Neural crest cell (in vitro differentiated cells): ENCODE data around the gene RPLP2. TPM values are rescaled to one million over a fixed set of nuclear protein-coding genes. Genes with fewer than 3 reads are reported as not detected.

Source experiments
- DNase-seq: peaks from one replicate; pipeline ENCODE4 v3.0.0; 2021; ENCODE audit warnings: low read depth, mixed read lengths, low spot score
- H3K27ac Mint-ChIP-seq: one replicate; pipeline ENCODE4 v1.8.0; 2021; ENCODE audit warnings: mild to moderate bottlenecking, mixed read lengths; ENCODE audit not compliant: unreplicated experiment
- H3K27me3 Mint-ChIP-seq: 2 replicates; pipeline ENCODE4 v1.8.0; 2021; ENCODE audit warnings: low read depth, mild to moderate bottlenecking, mixed read lengths
- H3K36me3 Mint-ChIP-seq: 2 replicates; pipeline ENCODE4 v1.8.0; 2021; ENCODE audit warnings: low read depth, mild to moderate bottlenecking, mixed read lengths
- H3K4me1 Mint-ChIP-seq: 2 replicates; pipeline ENCODE4 v1.8.0; 2021; ENCODE audit warnings: mixed read lengths
- H3K4me3 Mint-ChIP-seq: one replicate; pipeline ENCODE4 v1.8.0; 2021; ENCODE audit warnings: mild to moderate bottlenecking, mixed read lengths
- H3K9me3 Mint-ChIP-seq: 2 replicates; pipeline ENCODE4 v1.8.0; 2021; ENCODE audit warnings: mixed read lengths
- total RNA-seq: library from RNA; stranded (reverse); gene quantifications from 2 replicates; pipeline ENCODE4 v1.2.1, GENCODE V29; 2021
- TF ChIP-seq, protein P1 (sequence below): fragments of 200-600 bp; sonication (generic); conservative IDR thresholded peaks from 2 replicates; pipeline ENCODE4 v1.5.0; 2021; ENCODE audit warnings: antibody characterized with exemption, mild to moderate bottlenecking

RPLP2 gene
- total RNA-seq, 1 donor from 2014 or later = 1,810 TPM

DNA sequence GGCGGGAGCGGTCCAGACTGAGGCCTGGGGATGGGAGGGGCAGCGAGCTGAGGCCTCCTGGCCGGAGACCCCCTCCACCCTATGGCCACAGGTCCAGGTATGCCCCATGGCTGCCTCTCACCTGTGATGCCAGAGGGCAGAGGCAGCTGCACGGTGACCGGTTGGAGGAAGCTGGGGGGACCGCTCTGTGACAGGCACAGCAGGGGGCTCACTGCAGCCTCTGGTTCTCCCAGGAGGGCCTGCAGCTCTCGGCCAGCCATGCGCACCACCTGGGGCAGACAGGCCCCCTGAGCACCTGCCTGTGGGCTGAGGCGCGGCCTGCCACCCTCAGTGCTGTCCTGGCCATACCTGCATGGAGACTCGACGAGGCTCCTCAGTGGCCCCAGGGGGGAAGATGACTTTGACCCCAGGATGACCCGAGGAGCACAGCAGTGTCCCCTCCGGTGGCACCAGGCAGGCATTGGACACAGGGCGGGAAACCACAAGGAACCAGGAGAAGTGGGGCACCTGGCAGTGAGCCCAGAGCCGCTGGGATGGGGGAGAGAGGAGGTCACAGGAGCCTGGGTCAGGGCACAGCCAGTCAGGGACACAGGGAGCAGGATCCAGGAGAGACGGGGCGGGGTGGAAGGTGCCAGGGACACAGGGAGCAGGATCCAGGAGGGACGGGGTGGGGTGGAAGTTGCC is 8.5 kb upstream of the RPLP2 start:
- H3K4me3 Mint-ChIP-seq = peak overlapping the region; percentile 57

DNA sequence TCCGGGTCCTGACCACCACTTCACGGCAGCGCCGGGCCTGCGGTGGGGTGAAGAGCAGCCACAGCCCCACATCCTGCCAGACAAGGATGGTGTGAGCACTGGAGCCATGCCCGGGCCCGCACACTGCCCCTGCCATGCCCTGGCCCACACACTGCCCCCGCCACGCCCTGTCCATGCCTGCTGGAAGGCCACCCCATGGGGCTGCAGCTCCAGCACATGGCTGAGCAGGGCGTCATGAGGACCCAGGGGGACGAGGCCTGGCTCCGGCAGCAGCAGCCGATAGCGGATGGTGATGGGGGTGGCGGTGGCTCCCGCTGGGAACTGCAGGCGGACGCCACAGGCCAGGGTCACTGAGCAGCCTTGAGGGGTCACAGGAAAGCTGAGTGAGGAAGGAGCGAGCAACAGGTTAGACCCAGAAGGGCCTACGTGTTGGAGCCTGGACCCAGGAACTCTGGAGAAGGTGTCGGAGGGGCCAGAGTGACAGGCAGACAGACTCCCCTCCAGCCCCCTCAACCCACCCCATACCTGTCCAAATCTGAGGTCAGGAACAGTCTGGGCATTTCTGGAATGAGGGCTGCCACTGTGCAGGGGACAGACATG is 7.6 kb upstream of the RPLP2 start:
- TF ChIP-seq, protein P1, sequence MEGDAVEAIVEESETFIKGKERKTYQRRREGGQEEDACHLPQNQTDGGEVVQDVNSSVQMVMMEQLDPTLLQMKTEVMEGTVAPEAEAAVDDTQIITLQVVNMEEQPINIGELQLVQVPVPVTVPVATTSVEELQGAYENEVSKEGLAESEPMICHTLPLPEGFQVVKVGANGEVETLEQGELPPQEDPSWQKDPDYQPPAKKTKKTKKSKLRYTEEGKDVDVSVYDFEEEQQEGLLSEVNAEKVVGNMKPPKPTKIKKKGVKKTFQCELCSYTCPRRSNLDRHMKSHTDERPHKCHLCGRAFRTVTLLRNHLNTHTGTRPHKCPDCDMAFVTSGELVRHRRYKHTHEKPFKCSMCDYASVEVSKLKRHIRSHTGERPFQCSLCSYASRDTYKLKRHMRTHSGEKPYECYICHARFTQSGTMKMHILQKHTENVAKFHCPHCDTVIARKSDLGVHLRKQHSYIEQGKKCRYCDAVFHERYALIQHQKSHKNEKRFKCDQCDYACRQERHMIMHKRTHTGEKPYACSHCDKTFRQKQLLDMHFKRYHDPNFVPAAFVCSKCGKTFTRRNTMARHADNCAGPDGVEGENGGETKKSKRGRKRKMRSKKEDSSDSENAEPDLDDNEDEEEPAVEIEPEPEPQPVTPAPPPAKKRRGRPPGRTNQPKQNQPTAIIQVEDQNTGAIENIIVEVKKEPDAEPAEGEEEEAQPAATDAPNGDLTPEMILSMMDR = no peak
- Mint-ChIP-seq H3K27me3 (no peaks in the 10 kb centered on the region), H3K4me3 (no peak overlapping the region), H3K27ac (no peak overlapping the region), H3K9me3 (no peaks in the 10 kb centered on the region), H3K4me1 (peaks cover 3% of the 10 kb centered on the region), H3K36me3 (no peaks in the 10 kb centered on the region)
- DNase-seq = no peak

More for the DNA sequence above, 8.5 kb upstream of the RPLP2 start:
- Mint-ChIP-seq H3K27me3 (no peaks in the 10 kb centered on the region), H3K4me1 (peaks cover 10% of the 10 kb centered on the region), H3K9me3 (no peaks in the 10 kb centered on the region), H3K27ac (no peak overlapping the region), H3K36me3 (no peaks in the 10 kb centered on the region)
- TF ChIP-seq, protein P1 = no peak
- no peak for DNase-seq

DNA sequence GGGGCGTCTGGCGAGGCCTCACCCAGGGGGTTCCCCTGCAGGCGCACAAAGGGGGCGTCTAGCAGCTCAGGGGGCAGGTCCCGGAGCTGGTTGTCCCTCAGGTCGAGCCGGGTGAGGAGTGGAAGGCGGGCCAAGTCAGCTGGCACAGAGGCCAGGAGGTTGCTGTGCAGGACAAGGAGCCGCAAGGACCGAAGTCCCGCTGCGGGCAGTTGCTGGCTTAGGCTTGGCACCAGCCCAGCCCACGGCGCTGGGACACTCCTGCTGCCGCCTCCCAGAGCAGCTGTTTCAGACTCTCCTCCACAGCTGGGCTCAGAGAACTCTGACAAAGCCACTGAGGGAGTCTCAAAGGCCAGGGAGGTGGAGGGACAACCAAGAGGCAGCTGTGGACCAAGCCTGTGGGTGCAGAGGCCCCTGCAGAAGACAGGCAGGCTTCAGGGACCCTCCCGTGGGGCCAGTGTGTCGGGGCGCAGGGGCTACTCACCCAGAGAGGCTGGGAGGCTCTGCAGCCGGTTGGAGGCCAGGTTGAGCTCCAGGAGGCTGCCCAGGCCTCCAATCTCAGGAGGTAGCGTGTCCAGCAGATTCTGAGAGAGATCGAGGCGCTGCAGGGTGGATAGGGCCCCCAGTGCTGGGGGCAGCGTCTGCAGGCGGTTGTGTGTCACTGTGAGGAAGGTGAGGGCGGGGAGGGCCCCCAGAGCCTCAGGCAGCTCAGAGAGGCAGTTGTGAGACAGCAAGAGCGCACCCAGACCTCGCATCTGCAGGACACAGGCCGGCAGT is 6.9 kb upstream of the RPLP2 start:
- Mint-ChIP-seq H3K4me3 (peak overlapping the region; percentile 38), H3K4me1 (peaks cover 3% of the 10 kb centered on the region), H3K27me3 (no peaks in the 10 kb centered on the region), H3K27ac (no peak overlapping the region), H3K36me3 (no peaks in the 10 kb centered on the region), H3K9me3 (no peaks in the 10 kb centered on the region)
- no peak for DNase-seq
- TF ChIP-seq, protein P1 = no peak

- TF ChIP-seq, protein P1 = no peak
- no peak for DNase-seq
- Mint-ChIP-seq H3K27me3 (no peaks in the 10 kb centered on the region), H3K9me3 (no peaks in the 10 kb centered on the region), H3K4me1 (peaks cover 5% of the 10 kb centered on the region), H3K36me3 (no peaks in the 10 kb centered on the region), H3K27ac (no peak overlapping the region), H3K4me3 (no peak overlapping the region)
Measured at GRCh38 chr11:803467-803742, 6.4 kb upstream of the RPLP2 start.

GRCh38 chr11:803770-804598 is 5.8 kb upstream of the RPLP2 start:
- peaks cover 11% of the 10 kb centered on the region for H3K4me1 Mint-ChIP-seq
- H3K27ac Mint-ChIP-seq = no peak overlapping the region
- DNase-seq = no peak
- no peaks in the 10 kb centered on the region for H3K27me3 Mint-ChIP-seq
- TF ChIP-seq, protein P1 = no peak
- H3K9me3 Mint-ChIP-seq = no peaks in the 10 kb centered on the region
- peak overlapping the region; percentile 84 for H3K4me3 Mint-ChIP-seq
- no peaks in the 10 kb centered on the region for H3K36me3 Mint-ChIP-seq
